GM19372 (cell line): ENCODE data around the gene PLCB2.

Source experiments
- ATAC-seq: cut with Tn5 transposase; IDR thresholded peaks from one replicate; pipeline ENCODE4 v1.9.1; 2021; ENCODE audit warnings: mild to moderate bottlenecking, low read depth, moderate library complexity; ENCODE audit not compliant: unreplicated experiment

The PLCB2 gene

GRCh38 chr15:40252141-40252437 lies 55.6 kb downstream of the PLCB2 start:
- no peak for ATAC-seq

DNA sequence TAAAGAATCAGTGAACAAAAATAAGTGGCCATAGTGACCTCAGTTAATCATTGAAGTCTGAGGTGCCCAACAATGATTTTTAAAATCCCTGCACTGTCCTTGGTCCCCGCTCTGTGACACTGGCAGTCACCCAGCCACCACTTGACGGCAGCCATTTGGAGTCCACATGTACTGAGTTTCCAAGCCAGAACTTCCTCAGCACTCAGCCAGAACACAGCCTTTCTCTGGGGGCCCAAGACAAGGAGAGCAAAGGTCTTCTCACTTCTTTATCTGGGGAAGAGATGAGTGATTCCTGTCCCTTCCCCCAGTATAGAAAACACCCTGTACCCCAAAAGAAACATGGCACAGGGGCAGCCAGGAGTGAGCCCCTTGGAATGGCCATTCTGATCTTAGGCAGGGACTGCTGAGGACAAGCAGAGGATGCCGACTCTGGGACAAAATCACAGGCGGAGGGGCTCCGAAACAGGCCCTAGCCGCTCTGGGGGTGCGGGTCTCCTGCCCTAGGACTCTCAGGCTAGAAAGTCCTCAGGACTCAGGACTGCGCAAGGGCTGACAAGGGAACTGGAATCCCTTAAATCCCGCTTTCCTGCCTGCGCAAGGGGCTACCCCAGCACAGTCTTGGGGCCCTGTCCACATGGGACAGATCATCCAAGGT lies 56.1 kb downstream of the PLCB2 start:
- no peak for ATAC-seq

- no peak for ATAC-seq
These were observed 56.8 kb downstream of the PLCB2 start for GRCh38 chr15:40250771-40251483.

GRCh38 chr15:40250304-40250656 lies 57.5 kb downstream of the PLCB2 start:
- ATAC-seq: no peak

- no peak for ATAC-seq
These were observed 58.0 kb downstream of the PLCB2 start for GRCh38 chr15:40249477-40250303.

GRCh38 chr15:40248006-40248783 lies 59.5 kb downstream of the PLCB2 start:
- no peak for ATAC-seq

GRCh38 chr15:40247406-40247971 lies 60.2 kb downstream of the PLCB2 start:
- no peak for ATAC-seq

DNA sequence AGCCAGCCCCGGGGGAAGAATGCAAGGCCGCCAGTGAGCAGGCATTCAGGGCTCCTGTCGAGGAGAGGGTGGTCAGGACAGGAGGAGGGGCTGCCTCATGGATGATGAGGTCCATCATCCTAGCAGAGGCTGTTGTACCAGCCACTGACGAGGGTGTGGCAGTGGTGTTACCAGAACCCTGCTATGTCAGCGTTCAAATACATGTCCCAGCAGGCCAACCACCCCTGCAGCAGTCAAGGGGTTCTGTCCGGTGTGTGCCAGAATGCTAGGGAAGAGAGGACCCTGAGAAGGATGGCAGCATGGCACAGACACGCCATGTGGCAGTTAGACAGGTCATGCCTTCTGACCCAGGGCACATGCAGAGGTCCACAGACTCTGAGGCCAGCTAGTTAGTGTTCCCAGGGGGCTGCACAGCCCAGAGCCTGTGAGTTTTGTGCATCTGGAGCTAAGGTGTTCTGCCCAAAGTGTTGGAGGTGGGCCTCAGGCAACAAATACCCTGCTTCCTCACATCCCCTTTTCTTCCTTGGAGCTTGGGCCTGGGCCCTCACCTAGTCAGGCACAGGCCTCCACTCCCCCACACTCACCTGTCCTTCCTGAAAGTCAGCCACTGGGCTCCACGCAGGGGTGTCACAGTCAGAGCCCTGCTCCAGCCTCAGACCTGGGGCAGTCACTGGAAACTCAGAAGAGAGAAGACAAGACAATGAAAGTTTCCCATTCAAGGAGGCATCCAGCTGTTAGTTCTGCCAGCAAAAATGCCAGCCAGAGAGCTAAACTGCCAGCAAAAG lies 61.0 kb downstream of the PLCB2 start:
- ATAC-seq: no peak

- ATAC-seq: no peak
These were observed 61.9 kb downstream of the PLCB2 start for GRCh38 chr15:40245666-40246450.

DNA sequence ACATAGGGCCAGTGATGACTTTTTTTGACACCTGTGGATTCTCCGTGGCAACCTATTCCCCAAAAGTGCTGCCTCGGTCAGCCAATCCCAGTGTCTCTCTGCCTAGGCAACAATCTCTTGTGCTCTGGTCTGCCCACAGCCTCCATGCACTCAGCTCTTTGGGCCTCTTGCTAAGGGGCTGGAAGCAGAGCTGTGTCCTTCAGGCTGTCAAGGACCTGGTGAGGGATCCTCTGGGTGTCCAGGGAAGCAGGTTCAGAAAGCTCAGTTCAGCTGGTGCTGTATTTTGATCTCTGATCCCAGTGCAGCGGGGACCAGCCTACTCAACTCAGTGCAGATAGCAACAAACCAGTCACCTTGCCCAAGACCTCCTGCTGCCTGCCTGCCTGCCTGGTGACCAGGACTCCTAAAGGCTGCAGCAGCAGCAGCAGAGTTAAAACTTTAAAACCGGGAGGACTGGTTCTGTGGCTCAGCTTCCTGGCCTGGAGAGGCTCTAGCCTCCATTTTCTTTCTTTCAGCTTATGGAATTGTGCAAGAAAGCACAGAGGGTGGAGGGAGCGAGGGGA lies 62.7 kb downstream of the PLCB2 start:
- no peak for ATAC-seq

GRCh38 chr15:40243126-40243810 lies 64.5 kb downstream of the PLCB2 start:
- ATAC-seq: no peak

- ATAC-seq: no peak
These were observed 65.1 kb downstream of the PLCB2 start for GRCh38 chr15:40242601-40243000.

DNA sequence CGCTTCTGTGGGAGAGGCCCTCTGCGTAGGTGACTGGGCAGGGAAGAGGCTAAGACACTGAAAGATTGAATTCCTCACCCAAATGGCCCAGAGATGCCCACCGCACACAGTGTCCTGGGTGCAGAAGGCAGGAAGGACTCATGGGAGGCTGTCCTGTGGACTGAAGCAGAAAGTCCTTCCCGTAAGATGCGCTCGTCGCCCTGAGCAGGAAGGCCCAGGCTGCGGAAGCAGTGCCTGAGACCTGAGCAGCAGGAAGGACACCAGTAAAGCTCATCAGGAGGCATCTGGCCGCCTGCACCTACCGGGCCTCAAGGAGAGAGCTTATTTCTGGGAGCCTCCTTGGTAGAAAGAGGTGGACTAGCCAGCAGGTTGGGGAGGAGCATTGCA lies 65.5 kb downstream of the PLCB2 start:
- no peak for ATAC-seq

GRCh38 chr15:40241269-40242212 lies 66.2 kb downstream of the PLCB2 start:
- no peak for ATAC-seq

GRCh38 chr15:40240619-40241221 lies 67.0 kb downstream of the PLCB2 start:
- no peak for ATAC-seq

DNA sequence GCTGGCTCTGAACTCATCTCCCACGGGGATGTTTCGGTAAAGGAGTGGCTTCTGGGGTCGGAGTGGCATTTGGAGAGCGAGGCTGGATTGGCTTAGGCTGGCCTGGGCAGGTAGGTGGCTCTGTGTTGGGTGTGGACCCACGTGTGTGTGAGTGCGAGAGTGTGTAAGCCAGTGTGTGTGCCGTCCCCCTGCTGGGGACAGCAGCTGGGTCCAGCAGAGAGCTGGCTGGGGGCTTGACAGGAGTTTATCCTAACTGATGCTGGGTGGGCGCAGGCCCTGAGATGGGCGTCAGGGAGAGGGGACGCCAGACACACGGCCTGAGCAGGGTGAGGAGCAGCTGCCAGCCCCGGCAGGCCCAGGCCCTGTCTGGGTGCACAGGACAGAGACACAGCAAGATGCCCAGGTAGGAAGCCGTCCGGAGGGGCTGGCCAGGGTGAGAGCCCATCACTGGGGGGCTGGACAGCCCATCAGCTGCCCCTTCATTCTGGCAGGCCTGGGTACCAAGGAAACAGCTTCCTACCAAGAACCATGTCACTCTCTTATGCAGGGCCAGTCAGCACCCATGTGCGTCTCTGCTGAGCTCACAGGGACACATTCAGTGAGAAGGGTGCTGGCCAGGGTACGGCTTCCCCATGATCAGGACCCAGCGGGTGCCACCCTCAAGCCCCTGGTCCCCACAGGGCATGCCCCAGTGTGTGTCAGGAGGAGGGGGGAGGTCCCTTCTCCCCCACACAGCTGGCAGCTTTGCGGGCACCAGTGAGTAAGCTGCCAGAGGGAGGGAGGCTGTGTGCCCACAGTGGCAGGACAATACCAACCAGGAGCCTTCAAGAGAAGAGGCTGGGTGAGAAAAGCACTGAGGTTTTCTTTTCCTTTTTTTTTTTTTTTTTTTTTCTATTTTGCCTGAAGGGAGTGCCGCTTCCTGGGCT lies 67.8 kb downstream of the PLCB2 start:
- ATAC-seq: no peak
